ENCODE results near the gene ADAM12. TPM values are rescaled to one million over a fixed set of nuclear protein-coding genes. Genes with fewer than 3 reads are reported as not detected.

Gene ADAM12
- total and polyA plus RNA-seq, 4 donors, result 0.03 to 0.33 (median 0.19) TPM

GRCh38 chr10:126350216-126350992, 37.9 kb downstream of the ADAM12 start (continued):
- no peak for TF ChIP-seq CTCF (IDR thresholded peaks at IDR 0.05; ENCODE audit: low read depth, low read length, missing input control)
- TF ChIP-seq RXRA (IDR thresholded peaks at IDR 0.05), result no peak
- TF ChIP-seq SP1 (IDR thresholded peaks at IDR 0.05), result no peak

- no peak for TF ChIP-seq JUND (IDR thresholded peaks at IDR 0.05)
- TF ChIP-seq EGR1 (IDR thresholded peaks at IDR 0.05; ENCODE audit: low read depth in 2 of 2), result no peak
- TF ChIP-seq TAF1 (conservative IDR thresholded peaks at IDR 0.05), result no peak
- no peak for TF ChIP-seq YY1 (IDR thresholded peaks at IDR 0.05)
- TF ChIP-seq GABPA (IDR thresholded peaks at IDR 0.05 in 1 of 2, conservative IDR thresholded peaks at IDR 0.05 in 1 of 2), result no peak
- no peak for TF ChIP-seq RXRA (IDR thresholded peaks at IDR 0.05)
- TF ChIP-seq NR2F2 (IDR thresholded peaks at IDR 0.05), result no peak
- no peak for TF ChIP-seq REST (IDR thresholded peaks at IDR 0.05)
- TF ChIP-seq ATF3 (IDR thresholded peaks at IDR 0.05), result no peak
- TF ChIP-seq RAD21 (IDR thresholded peaks at IDR 0.05), result no peak
- no peak for TF ChIP-seq FOXA1 (IDR thresholded peaks at IDR 0.05)
- TF ChIP-seq CTCF (IDR thresholded peaks at IDR 0.05; ENCODE audit: low read depth, low read length, missing input control), result no peak
- peaks cover 0 to 2% (median 0%) of the 10 kb centered on the region in 4 donors for H3K9me3 ChIP-seq (ENCODE audit: control insufficient read depth in 4 of 4, low read length in 3 of 4)
- no peaks in the 10 kb centered on the region for H3K36me3 ChIP-seq (ENCODE audit: control insufficient read depth in 4 of 4, insufficient read depth in 3 of 4, low read depth in 1 of 4, low read length in 3 of 4)
Observed at GRCh38 chr10:126349676-126350075, 38.6 kb downstream of the ADAM12 start.

More at GRCh38 chr10:126349676-126350075, 38.6 kb downstream of the ADAM12 start:
- Histone ChIP-seq H3K27ac (ENCODE audit: low read depth in 1 of 2, low read length in 2 of 2) (no peak overlapping the region), H3K4me3 (ENCODE audit: low read depth in 1 of 3, low read length in 3 of 3) (no peak overlapping the region), H3K4me1 (ENCODE audit: control insufficient read depth in 4 of 4, insufficient read depth in 4 of 4, low read length in 3 of 4) (no peaks in the 10 kb centered on the region), H3K9ac (ENCODE audit: low read depth in 1 of 2, low read length in 2 of 2) (no peak overlapping the region), H3K27me3 (ENCODE audit: control insufficient read depth in 4 of 4, insufficient read depth in 4 of 4, low read length in 3 of 4) (peaks cover 0 to 8% (median 0%) of the 10 kb centered on the region in 4 donors)
- no peak for DNase-seq (ENCODE audit: low spot score)
- WGBS, result 41% methylated on average over 5 of the region's 5 CpGs

Measured in liver (tissue), 9 donors.